Mesendoderm (in vitro differentiated cells): ENCODE results near the gene FOXP1.

Experiments used
- DNase-seq: peaks from one replicate; pipeline ENCODE4 v3.0.0; 2013
- H2AK5ac ChIP-seq: 2 replicates; pipeline ENCODE4 v1.6.1; 2013; ENCODE audit warnings: low read length, inconsistent platforms
- H2BK120ac ChIP-seq: 2 replicates; pipeline ENCODE4 v1.6.1; 2013; ENCODE audit warnings: low read depth, mild to moderate bottlenecking, low read length, moderate library complexity, mixed read lengths
- H2BK15ac ChIP-seq: replicated peaks from 2 replicates; pipeline ENCODE4 v1.6.1; 2013; ENCODE audit warnings: low read depth, mild to moderate bottlenecking, moderate library complexity
- H2BK5ac ChIP-seq: 2 replicates; pipeline ENCODE4 v1.6.1; 2013; ENCODE audit warnings: low read length, inconsistent platforms
- H3K18ac ChIP-seq: 2 replicates; pipeline ENCODE4 v1.6.1; 2013; ENCODE audit warnings: mild to moderate bottlenecking, low read length, mixed read lengths
- H3K23ac ChIP-seq: one replicate; pipeline ENCODE4 v1.6.1; 2013; ENCODE audit warnings: low read length
- H3K27ac ChIP-seq: 2 replicates; pipeline ENCODE4 v1.5.1; 2013; ENCODE audit warnings: low read depth, mild to moderate bottlenecking, inconsistent platforms, low read length, moderate library complexity
- H3K27me3 ChIP-seq: 2 replicates; pipeline ENCODE4 v1.6.1; 2013; ENCODE audit warnings: low read length, control low read depth, mild to moderate bottlenecking, inconsistent platforms; ENCODE audit not compliant: insufficient read depth, poor library complexity
- H3K36me3 ChIP-seq: 2 replicates; pipeline ENCODE4 v1.6.1; 2013; ENCODE audit warnings: low read length, inconsistent platforms; ENCODE audit not compliant: control insufficient read depth, insufficient read depth
- H3K4ac ChIP-seq: one replicate; pipeline ENCODE4 v1.6.1; 2013; ENCODE audit warnings: low read depth, mild to moderate bottlenecking, low read length, moderate library complexity
- H3K4me1 ChIP-seq: 2 replicates; pipeline ENCODE4 v1.6.1; 2013; ENCODE audit warnings: low read depth, low read length, inconsistent platforms; ENCODE audit not compliant: control insufficient read depth
- H3K4me2 ChIP-seq: 2 replicates; pipeline ENCODE4 v1.6.1; 2013; ENCODE audit warnings: low read length
- H3K4me3 ChIP-seq: 2 replicates; pipeline ENCODE4 v1.5.1; 2013; ENCODE audit warnings: mild to moderate bottlenecking, low read length
- H3K56ac ChIP-seq: one replicate; pipeline ENCODE4 v1.6.1; 2013; ENCODE audit warnings: low read length
- H3K79me1 ChIP-seq: 2 replicates; pipeline ENCODE4 v1.6.1; 2013; ENCODE audit warnings: low read length, inconsistent platforms
- H3K79me2 ChIP-seq: 2 replicates; pipeline ENCODE4 v1.6.1; 2013; ENCODE audit warnings: mild to moderate bottlenecking, low read length; ENCODE audit not compliant: control insufficient read depth, insufficient read depth
- H3K9ac ChIP-seq: 2 replicates; pipeline ENCODE4 v1.6.1; 2013; ENCODE audit warnings: low read length, inconsistent platforms
- H4K5ac ChIP-seq: one replicate; pipeline ENCODE4 v1.6.1; 2013; ENCODE audit warnings: low read length
- H4K8ac ChIP-seq: one replicate; pipeline ENCODE4 v1.6.1; 2013; ENCODE audit warnings: low read depth, mild to moderate bottlenecking, control low read depth, low read length, moderate library complexity
- WGBS: extraction: QIAGEN DNeasy Blood & Tissue Kit; methylation state at CpG from one replicate; pipeline ENCODE4 v1.1.7; 2013; ENCODE audit warnings: low lambda C conversion rate, missing lambda C conversion rate; ENCODE audit not compliant: insufficient coverage; ENCODE audit errors: extremely low coverage; 5-methylcytosine and 5-hydroxymethylcytosine counted together

The FOXP1 gene

DNA sequence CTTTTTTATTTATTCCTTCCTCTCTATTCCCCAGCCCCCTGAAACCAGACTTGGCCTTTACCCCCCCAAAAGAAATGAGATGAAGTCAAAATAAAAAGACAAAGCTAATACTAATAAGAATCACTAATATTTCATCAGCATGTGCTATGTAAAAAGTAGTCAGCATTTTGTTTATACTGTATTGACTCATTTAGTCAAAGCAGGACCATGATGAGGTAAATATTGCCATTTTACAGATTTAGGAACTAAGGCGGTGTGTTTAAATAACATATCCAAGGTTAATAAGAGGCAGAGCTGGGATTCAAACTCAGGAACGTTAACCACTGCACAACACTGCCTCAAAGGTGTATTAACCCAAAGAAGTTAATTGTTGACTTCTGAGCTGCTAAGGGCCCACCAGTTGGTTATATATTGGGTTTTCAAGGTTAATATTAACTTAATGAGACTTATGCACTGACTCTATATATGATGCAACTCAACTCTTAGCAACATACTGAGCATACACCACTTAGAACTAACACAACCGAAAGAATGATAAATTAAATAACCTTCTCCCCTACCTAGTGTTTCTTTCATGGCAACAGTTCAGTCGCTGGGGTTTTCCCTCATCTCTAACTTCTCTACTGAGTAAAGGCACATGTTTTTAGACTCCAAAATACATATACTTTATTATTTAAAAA lies 34.7 kb downstream of the FOXP1 start:
- Histone ChIP-seq H3K4me3 (no peak overlapping the region), H4K8ac (no peak overlapping the region), H2BK5ac (no peak overlapping the region), H2AK5ac (no peak overlapping the region), H3K56ac (no peak overlapping the region), H3K4ac (no peak overlapping the region), H2BK15ac (no peak overlapping the region), H3K18ac (no peak overlapping the region), H3K27ac (no peak overlapping the region), H2BK120ac (no peak overlapping the region), H3K36me3 (no peaks in the 10 kb centered on the region), H4K5ac (no peak overlapping the region), H3K27me3 (no peaks in the 10 kb centered on the region), H3K4me2 (no peak overlapping the region), H3K79me1 (no peaks in the 10 kb centered on the region), H3K79me2 (no peaks in the 10 kb centered on the region), H3K23ac (no peak overlapping the region), H3K9ac (no peak overlapping the region), H3K4me1 (no peaks in the 10 kb centered on the region)
- WGBS = no CpG with 5 or more reads among the region's 4 CpGs
- DNase-seq = no peak

DNA sequence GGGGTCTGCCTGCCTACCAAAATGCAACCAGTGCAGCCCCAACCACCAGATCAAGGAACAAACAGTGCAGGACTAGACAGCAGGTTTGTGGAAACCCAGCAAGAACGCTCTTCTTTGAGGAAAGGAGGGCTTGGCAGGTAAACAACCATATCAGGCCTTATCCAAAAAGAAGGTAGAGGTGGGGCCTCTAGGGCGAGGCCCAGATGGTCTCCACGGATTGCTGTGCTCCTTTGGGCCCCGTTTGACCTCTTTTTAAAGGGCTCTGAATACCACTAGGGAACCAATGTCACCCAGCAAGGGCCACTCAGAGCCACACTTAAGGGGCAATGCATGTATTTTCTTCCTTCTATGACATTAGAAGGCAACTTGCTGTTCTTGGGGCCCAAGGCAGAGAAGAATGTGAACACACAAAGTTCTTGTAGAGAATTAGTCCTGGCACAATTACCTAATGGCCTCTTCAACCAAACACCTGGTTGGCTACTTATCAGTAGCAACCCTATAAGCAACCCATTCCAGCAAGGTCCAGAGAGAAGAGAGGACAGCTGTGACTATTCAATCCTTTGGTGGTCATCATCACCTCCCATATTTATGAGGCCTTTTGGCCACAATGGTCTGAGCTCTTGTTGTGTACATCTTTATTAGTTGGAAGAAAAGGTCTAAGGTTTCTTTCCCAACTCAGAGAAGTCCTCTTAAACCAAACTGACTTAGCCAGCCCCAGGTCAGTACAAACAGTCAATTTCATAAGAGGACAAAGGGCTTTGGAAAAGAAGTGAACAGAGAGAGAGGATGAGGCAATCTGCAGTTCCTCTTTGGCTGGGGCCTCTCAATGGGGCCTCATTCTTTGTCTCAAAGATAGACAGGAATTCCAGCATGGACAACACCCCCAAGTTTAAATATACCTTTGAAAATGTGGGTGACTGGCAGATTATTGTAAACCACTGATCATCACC lies 36.0 kb downstream of the FOXP1 start:
- Histone ChIP-seq H2AK5ac (no peak overlapping the region), H4K8ac (no peak overlapping the region), H3K27me3 (no peaks in the 10 kb centered on the region), H3K4ac (no peak overlapping the region), H3K27ac (no peak overlapping the region), H3K9ac (no peak overlapping the region), H3K4me2 (no peak overlapping the region), H3K79me1 (no peaks in the 10 kb centered on the region), H3K79me2 (no peaks in the 10 kb centered on the region), H2BK15ac (no peak overlapping the region), H3K4me1 (no peaks in the 10 kb centered on the region), H3K56ac (no peak overlapping the region), H3K36me3 (no peaks in the 10 kb centered on the region), H3K18ac (no peak overlapping the region), H2BK120ac (no peak overlapping the region), H4K5ac (no peak overlapping the region), H2BK5ac (no peak overlapping the region), H3K4me3 (no peak overlapping the region), H3K23ac (no peak overlapping the region)
- no CpG with 5 or more reads among the region's 4 CpGs for WGBS
- DNase-seq = no peak

DNA sequence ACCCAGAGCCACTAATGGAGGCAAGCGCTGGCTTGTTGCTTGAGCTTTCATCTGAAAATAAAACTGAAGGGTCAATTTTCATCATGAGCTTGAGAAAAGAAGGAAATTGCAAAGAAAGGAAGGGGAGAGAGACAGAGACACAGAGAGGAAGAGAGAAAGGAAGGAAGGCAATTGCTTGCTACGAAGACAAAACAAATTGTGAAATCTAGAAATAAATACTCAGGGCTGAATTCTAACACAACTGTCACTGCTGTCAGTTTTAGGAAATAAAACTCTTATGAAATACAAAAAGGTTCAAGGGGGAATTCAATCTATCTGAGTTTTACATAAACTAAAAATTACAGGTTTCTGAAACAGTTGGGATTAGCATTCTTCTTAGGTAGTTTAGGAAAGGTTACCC lies 36.7 kb downstream of the FOXP1 start:
- no peaks in the 10 kb centered on the region for H3K4me1 ChIP-seq
- no peak overlapping the region for H2BK5ac ChIP-seq
- no peaks in the 10 kb centered on the region for H3K79me1 ChIP-seq
- no peak overlapping the region for H2AK5ac ChIP-seq
- H3K27ac ChIP-seq = no peak overlapping the region
- H4K8ac ChIP-seq = no peak overlapping the region
- no peak overlapping the region for H3K9ac ChIP-seq
- no peak overlapping the region for H2BK15ac ChIP-seq
- WGBS = no CpG with 5 or more reads among the region's 2 CpGs
- H3K56ac ChIP-seq = no peak overlapping the region
- H3K23ac ChIP-seq = no peak overlapping the region
- no peak overlapping the region for H4K5ac ChIP-seq
- H3K79me2 ChIP-seq = no peaks in the 10 kb centered on the region
- no peak overlapping the region for H3K4ac ChIP-seq
- H3K4me2 ChIP-seq = no peak overlapping the region
- no peaks in the 10 kb centered on the region for H3K27me3 ChIP-seq
- no peak overlapping the region for H3K4me3 ChIP-seq
- H3K36me3 ChIP-seq = no peaks in the 10 kb centered on the region
- H2BK120ac ChIP-seq = no peak overlapping the region
- DNase-seq = no peak
- H3K18ac ChIP-seq = no peak overlapping the region

- H2BK120ac ChIP-seq = no peak overlapping the region
- no peak overlapping the region for H3K4me2 ChIP-seq
- no peak overlapping the region for H3K18ac ChIP-seq
- H2BK15ac ChIP-seq = no peak overlapping the region
- no peak overlapping the region for H3K4me3 ChIP-seq
- H3K27me3 ChIP-seq = no peaks in the 10 kb centered on the region
- H2AK5ac ChIP-seq = no peak overlapping the region
- no peak overlapping the region for H3K23ac ChIP-seq
- H3K4me1 ChIP-seq = peaks cover 4% of the 10 kb centered on the region
- no peaks in the 10 kb centered on the region for H3K79me1 ChIP-seq
- no peak overlapping the region for H3K4ac ChIP-seq
- H3K9ac ChIP-seq = no peak overlapping the region
- H4K5ac ChIP-seq = no peak overlapping the region
- H4K8ac ChIP-seq = no peak overlapping the region
- H3K79me2 ChIP-seq = no peaks in the 10 kb centered on the region
- no peak overlapping the region for H2BK5ac ChIP-seq
- no peak overlapping the region for H3K27ac ChIP-seq
- no peak overlapping the region for H3K56ac ChIP-seq
- DNase-seq = no peak
- no CpG with 5 or more reads among the region's 2 CpGs for WGBS
- H3K36me3 ChIP-seq = no peaks in the 10 kb centered on the region
These were observed 38.2 kb downstream of the FOXP1 start for GRCh38 chr3:71545330-71545729.

GRCh38 chr3:71543371-71544016 lies 40.0 kb downstream of the FOXP1 start:
- Histone ChIP-seq H3K4me2 (no peak overlapping the region), H3K4ac (no peak overlapping the region), H3K79me2 (no peaks in the 10 kb centered on the region), H3K4me3 (no peak overlapping the region), H3K27ac (no peak overlapping the region), H2BK15ac (no peak overlapping the region), H3K9ac (no peak overlapping the region), H2AK5ac (no peak overlapping the region), H4K5ac (no peak overlapping the region), H3K4me1 (peaks cover 4% of the 10 kb centered on the region), H2BK120ac (no peak overlapping the region), H4K8ac (no peak overlapping the region), H3K27me3 (no peaks in the 10 kb centered on the region), H3K56ac (no peak overlapping the region), H3K79me1 (no peaks in the 10 kb centered on the region), H3K23ac (no peak overlapping the region), H3K18ac (no peak overlapping the region), H2BK5ac (no peak overlapping the region), H3K36me3 (no peaks in the 10 kb centered on the region)
- no peak for DNase-seq
- WGBS = no CpG with 5 or more reads among the region's 3 CpGs
